ENCODE data around the gene SPTLC1. TPM values are rescaled to one million over a fixed set of nuclear protein-coding genes. Genes with fewer than 3 reads are reported as not detected.
"Not testable (repeated sequence)": the region's sequence is repeated elsewhere in the genome, so short reads cannot be mapped to it uniquely, and the experiment has no call there.

The SPTLC1 gene
- total RNA-seq, 1 donor from 2014 or later = 22.0 TPM

DNA sequence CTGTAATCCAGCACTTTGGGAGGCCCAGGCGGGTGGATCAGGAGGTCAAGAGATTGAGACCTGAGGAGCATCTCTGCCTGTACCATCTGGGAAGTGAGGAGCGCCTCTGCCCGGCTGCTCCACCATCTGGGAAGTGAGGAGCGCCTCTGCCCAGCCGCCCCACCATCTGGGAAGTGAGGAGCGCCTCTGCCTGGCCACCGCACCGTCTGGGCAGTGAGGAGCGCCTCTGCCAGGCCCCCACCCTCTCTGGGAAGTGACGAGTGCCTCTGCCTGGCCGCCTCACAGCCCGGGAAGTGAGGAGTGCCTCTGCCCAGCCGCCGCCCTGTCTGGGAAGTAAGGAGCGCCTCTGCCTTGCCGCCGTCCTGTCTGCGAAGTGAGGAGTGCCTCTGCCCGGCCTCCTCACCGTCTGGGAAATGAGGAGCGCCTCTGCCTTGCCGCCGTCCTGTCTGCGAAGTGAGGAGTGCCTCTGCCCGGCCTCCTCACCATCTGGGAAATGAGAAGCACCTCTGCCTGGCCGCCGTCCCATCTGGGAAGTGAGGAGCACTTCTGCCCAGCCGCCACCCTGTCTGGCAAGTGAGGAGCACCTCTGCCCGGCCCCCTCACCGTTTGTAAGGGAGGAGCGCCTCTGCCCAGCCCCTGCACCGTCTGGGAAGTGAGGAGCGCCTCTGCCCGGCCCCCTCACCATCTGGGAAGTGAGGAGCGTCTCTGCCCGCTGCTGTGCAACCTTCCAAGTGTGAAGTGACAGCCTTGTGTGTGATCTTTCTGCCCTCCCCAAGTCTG lies 9.6 kb downstream of the SPTLC1 start:
- ATAC-seq; intact Hi-C loops (cut with DNase I); DNase-seq (ENCODE audit: missing footprints): not testable (repeated sequence)

DNA sequence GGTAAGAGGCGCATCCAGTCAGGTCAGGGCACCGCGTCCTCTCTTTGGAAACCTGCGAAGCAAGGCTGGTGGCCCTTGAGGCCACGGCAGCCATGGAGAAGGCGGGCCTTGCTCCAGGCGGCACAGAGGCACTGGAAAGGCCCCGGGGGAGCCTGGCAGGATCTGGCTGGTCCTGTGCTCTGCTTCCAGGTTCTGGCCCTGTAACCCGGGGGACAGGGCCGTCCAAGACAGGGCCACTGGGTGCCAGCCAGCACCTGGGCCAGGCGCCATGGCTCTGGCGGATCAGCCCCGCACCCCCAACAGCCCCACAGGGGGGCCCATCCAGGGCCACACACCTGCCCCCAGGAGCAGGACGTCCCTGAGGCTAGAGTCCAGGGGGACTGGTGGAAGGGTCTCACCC lies 11.6 kb downstream of the SPTLC1 start:
- intact Hi-C loops (cut with DNase I); ATAC-seq; DNase-seq (ENCODE audit: missing footprints): not testable (repeated sequence)

DNA sequence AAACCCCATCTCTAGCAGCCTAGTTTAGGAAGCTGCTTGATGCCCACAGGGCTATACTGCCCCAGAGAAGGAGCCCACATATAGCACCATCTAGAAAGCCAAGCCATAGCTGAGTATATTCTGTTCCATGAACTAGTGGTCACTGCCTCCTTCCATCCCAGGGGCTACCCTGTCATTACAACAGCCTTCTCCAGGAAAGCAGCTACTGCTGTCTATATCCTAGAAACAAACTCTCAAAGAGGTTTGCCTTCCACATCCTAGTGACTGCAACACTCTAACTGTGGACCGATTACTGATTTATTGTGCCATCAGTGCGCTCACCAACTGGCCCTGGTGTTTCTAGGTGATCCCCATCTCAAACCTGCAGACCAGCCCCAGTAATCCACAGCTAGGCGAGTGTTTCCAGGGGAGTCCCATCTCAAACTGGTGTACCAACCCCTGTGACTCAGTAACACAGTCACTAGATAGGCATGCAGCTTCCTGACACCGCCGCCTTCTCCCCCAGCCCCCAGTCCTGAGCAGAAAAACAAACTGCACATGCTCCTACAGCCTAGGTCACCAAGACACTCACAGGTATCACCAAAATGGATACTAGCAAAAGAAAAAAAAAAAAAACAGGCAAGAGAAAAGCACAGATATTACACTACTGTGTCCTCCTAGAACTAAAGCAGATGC lies 14.8 kb downstream of the SPTLC1 start:
- ATAC-seq (no peak), DNase-seq (ENCODE audit: missing footprints) (no peak)
- intact Hi-C loops (cut with DNase I) = no loop called here

GRCh38 chr9:92098638-92099037 lies 16.6 kb downstream of the SPTLC1 start:
- ATAC-seq (no peak), DNase-seq (ENCODE audit: missing footprints) (no peak)
- intact Hi-C loops (cut with DNase I) = no loop called here

DNA sequence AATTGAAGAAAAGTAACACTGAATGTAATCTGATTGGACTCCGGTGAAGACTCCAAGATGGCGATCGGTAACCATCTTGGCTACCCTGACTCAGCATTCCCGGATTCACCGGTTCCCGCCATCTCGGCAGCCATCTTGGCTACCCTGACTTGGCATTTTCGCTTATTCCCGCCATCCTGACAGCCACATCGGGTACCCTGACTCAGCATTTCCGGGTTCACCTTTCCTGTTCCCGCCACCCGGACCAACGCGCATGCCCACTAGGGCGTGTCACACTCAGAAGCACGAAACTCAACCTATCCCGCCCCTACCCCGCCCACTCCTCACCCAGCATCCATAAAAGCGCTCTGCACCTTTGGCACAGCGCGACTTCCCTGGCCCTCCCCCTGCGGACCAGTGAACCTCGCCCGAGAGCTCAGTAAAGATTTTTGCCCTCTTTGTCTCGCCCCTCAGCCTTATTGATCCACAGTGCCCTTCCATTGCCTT lies 17.2 kb downstream of the SPTLC1 start:
- DNase-seq (ENCODE audit: missing footprints) (peak; percentile 79), ATAC-seq (peak; percentile 63)
- intact Hi-C loops (cut with DNase I) = no loop called here

DNA sequence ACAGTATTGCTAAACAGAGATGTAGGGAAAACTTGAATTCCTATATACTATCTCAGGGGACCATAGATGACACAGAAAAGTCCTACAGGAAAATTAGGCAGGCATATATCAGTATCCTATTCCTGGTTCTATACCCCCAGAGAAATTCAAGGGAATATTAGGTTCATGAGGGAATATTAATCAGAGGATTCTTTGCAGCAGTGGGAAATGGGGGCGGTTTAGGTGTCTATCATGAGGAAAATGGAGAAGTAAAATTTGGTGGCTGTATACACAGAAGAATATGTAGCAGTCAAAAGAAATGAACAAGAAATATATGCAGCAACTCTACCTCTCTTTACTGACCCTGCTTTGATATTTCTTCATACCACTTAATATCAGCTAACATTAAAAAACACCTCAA lies 20.0 kb downstream of the SPTLC1 start:
- ATAC-seq (no peak), DNase-seq (ENCODE audit: missing footprints) (no peak)
- intact Hi-C loops (cut with DNase I) = no loop called here

DNA sequence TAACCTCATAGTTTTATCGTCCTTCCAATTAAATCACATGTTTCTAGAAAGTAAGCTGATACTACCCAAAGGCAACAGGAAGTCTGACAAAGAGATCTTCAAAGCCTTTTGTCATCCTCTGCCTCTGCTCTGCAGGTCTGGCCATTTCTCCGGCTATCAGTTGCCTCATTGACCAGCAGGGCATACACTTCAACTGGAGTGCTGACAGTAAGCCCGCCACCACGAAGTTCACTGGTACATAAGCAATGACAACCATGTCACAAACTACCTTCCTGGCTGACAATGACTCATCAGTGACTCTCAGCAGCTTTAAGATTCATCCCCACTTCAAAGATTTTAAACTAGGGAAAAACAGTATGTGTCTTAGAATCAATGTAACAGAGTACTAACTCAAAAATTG lies 20.6 kb downstream of the SPTLC1 start:
- DNase-seq (ENCODE audit: missing footprints) = no peak
- intact Hi-C loops (cut with DNase I) = no loop called here
- no peak for ATAC-seq

GRCh38 chr9:92077888-92078287 lies 37.3 kb downstream of the SPTLC1 start:
- intact Hi-C loops (cut with DNase I) = no loop called here
- no peak for ATAC-seq
- DNase-seq (ENCODE audit: missing footprints) = no peak

- intact Hi-C loops (cut with DNase I) = no loop called here
- ATAC-seq (no peak), DNase-seq (ENCODE audit: missing footprints) (no peak)
Observed at GRCh38 chr9:92071634-92072033, 43.6 kb downstream of the SPTLC1 start.

DNA sequence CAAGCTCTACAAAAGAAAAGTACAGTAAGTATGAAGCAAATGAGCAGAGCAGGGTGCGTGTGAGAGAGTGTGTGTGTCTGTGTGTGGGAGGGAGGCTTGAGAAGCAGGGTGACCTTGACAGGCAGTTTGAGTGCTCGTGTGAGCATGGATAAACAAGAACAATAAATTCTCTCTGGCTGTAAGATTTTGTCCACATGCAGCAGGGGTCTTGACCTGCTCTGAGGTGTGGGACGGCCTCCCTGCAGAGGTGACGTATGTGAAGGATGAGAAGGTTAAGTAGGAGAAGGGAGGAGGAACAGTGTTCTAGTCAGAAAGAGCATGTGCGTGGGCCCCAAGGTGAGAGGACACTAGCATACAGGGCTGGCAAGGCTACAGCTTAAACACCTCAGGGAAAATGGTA lies 49.0 kb downstream of the SPTLC1 start:
- ATAC-seq (no peak), DNase-seq (ENCODE audit: missing footprints) (no peak)
- intact Hi-C loops (cut with DNase I) = no loop called here

GRCh38 chr9:92064711-92065110 lies 50.5 kb downstream of the SPTLC1 start:
- intact Hi-C loops (cut with DNase I) = no loop called here
- no peak for DNase-seq (ENCODE audit: missing footprints)
- ATAC-seq = no peak

DNA sequence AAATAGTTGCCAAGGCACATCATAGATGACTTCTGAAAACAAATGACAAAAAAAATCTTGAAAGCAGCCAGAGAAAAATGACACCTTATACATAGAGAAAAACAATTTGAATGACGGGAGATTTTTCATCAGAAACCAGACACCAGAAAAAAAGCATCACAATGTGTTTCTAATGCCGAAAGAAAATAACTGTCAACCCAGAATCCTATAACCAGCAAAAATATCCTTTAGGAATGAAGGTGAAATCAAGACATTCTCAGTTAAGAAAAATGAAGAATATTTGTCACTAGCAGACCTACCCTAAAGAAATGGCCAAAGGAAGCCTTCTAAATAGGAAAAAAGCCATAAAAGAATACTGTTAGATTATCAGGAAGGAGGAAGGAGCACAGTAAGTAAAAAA lies 54.0 kb downstream of the SPTLC1 start:
- DNase-seq (ENCODE audit: missing footprints) (no peak), ATAC-seq (no peak)
- intact Hi-C loops (cut with DNase I) = no loop called here

- ATAC-seq = no peak
- intact Hi-C loops (cut with DNase I) = no loop called here
- DNase-seq (ENCODE audit: missing footprints) = no peak
Observed at GRCh38 chr9:92059661-92060060, 55.6 kb downstream of the SPTLC1 start.

GRCh38 chr9:92058723-92059444 lies 56.3 kb downstream of the SPTLC1 start:
- no peak for ATAC-seq
- intact Hi-C loops (cut with DNase I) = no loop called here

GRCh38 chr9:92058026-92058425 lies 57.2 kb downstream of the SPTLC1 start:
- no peak for DNase-seq (ENCODE audit: missing footprints)

More at GRCh38 chr9:92058723-92059444, 56.3 kb downstream of the SPTLC1 start:
- DNase-seq (ENCODE audit: missing footprints) = no peak

GRCh38 chr9:92057226-92057625 lies 58.0 kb downstream of the SPTLC1 start:
- no peak for ATAC-seq
- no peak for DNase-seq (ENCODE audit: missing footprints)
- intact Hi-C loops (cut with DNase I) = no loop called here

More at GRCh38 chr9:92058026-92058425, 57.2 kb downstream of the SPTLC1 start:
- intact Hi-C loops (cut with DNase I) = no loop called here
- ATAC-seq = no peak

GRCh38 chr9:92055624-92056023 lies 59.6 kb downstream of the SPTLC1 start:
- intact Hi-C loops (cut with DNase I) = no loop called here
- DNase-seq (ENCODE audit: missing footprints) (no peak), ATAC-seq (no peak)

DNA sequence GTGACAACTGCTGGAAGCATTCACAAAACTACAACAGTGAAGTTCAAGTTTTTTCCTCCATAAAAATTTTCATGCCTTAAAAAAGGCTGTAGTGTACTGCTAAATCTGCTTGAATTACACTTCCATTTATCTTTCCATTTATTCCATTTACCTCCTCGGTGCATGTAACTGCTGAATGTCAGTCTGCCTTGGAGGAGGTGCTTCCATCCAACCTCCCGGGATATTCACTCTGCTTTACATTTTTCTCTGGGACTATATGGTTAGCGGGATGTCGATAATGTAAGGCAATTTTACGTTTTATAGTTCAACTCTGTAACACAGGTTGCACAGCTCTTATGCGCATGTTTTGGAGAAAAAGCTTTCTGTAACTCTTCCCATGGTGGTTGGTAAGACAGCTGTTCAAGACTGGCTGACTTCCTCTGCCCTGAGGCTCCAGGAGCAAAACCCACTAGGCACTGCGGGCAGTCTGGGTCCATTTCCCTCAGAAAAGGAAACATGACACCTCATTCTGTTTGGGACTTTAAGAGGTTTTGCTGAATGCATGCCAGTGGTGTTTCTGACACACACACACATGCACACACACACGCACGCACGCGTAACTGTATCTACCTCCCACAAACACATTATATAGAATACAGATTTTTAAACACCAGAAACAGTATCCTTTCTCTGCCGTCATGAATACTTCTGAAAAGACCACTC lies 66.1 kb downstream of the SPTLC1 start:
- ATAC-seq = no peak
- no peak for DNase-seq (ENCODE audit: missing footprints)
- intact Hi-C loops (cut with DNase I) = no loop called here

GRCh38 chr9:92047500-92047899 lies 67.7 kb downstream of the SPTLC1 start:
- ATAC-seq (no peak), DNase-seq (ENCODE audit: missing footprints) (no peak)
- intact Hi-C loops (cut with DNase I) = no loop called here
